ENCODE measurements around the gene PNPLA3.
A peak's percentile ranks its signal among the peaks of the same experiment; 100 is the strongest.

Gene PNPLA3

GRCh38 chr22:43968614-43969013 is 45.0 kb downstream of the PNPLA3 start:
- DNase-seq (ENCODE audit: low spot score): no peak

- DNase-seq (ENCODE audit: low spot score): no peak
Measured at GRCh38 chr22:43969021-43969878, 45.6 kb downstream of the PNPLA3 start.

- no peak for DNase-seq (ENCODE audit: low spot score)
Measured at GRCh38 chr22:43969989-43970755, 46.6 kb downstream of the PNPLA3 start.

GRCh38 chr22:43971112-43971511 is 47.5 kb downstream of the PNPLA3 start:
- DNase-seq (ENCODE audit: low spot score): no peak

GRCh38 chr22:43972931-43973462 is 49.4 kb downstream of the PNPLA3 start:
- no peak for DNase-seq (ENCODE audit: low spot score)

GRCh38 chr22:43974028-43974545 is 50.5 kb downstream of the PNPLA3 start:
- no peak for DNase-seq (ENCODE audit: low spot score)

GRCh38 chr22:43975041-43975440 is 51.4 kb downstream of the PNPLA3 start:
- DNase-seq (ENCODE audit: low spot score): no peak

GRCh38 chr22:43976861-43977795 is 53.5 kb downstream of the PNPLA3 start:
- no peak for DNase-seq (ENCODE audit: low spot score)

- no peak for DNase-seq (ENCODE audit: low spot score)
Measured at GRCh38 chr22:43978558-43978957, 55.0 kb downstream of the PNPLA3 start.

- DNase-seq (ENCODE audit: low spot score): no peak
Measured at GRCh38 chr22:43980579-43980978, 57.0 kb downstream of the PNPLA3 start.

GRCh38 chr22:43980996-43981395 is 57.4 kb downstream of the PNPLA3 start:
- no peak for DNase-seq (ENCODE audit: low spot score)

GRCh38 chr22:43983808-43984207 is 60.2 kb downstream of the PNPLA3 start:
- DNase-seq (ENCODE audit: low spot score): no peak

GRCh38 chr22:43985532-43985931 is 61.9 kb downstream of the PNPLA3 start:
- no peak for DNase-seq (ENCODE audit: low spot score)

- no peak for DNase-seq (ENCODE audit: low spot score)
Measured at GRCh38 chr22:43988116-43988820, 64.7 kb downstream of the PNPLA3 start.

GRCh38 chr22:43988960-43989359 is 65.4 kb downstream of the PNPLA3 start:
- no peak for DNase-seq (ENCODE audit: low spot score)

- DNase-seq (ENCODE audit: low spot score): no peak
Measured at GRCh38 chr22:43990044-43990443, 66.4 kb downstream of the PNPLA3 start.

GRCh38 chr22:43991316-43992020 is 67.9 kb downstream of the PNPLA3 start:
- DNase-seq (ENCODE audit: low spot score): no peak

- no peak for DNase-seq (ENCODE audit: low spot score)
Measured at GRCh38 chr22:43992331-43992821, 68.8 kb downstream of the PNPLA3 start.

- peak; percentile 81 for DNase-seq (ENCODE audit: low spot score)
Measured at GRCh38 chr22:43993072-43993760, 69.6 kb downstream of the PNPLA3 start.

GRCh38 chr22:43994006-43994405 is 70.4 kb downstream of the PNPLA3 start:
- DNase-seq (ENCODE audit: low spot score): no peak
